HepG2 (cell line): ENCODE data around the gene GRHPR.

Experiments used
- EHMT2 ChIP-seq: fragments of 200-600 bp; sonication (generic); IDR thresholded peaks from 2 replicates; pipeline ENCODE4 v1.7.0; 2017; ENCODE audit warnings: antibody characterized with exemption, low read depth, low read length, borderline replicate concordance
- ERF ChIP-seq: IDR thresholded peaks from 2 replicates; pipeline ENCODE4 v1.6.1; 2018; ENCODE audit warnings: missing biosample characterization, missing genetic modification reagents
- EZH2 ChIP-seq: conservative IDR thresholded peaks from 2 replicates; pipeline ENCODE4 v1.6.1; 2012; ENCODE audit warnings: mild to moderate bottlenecking, low read depth, low read length, moderate library complexity
- FOXA1 ChIP-seq, 2 experiments: fragments of 450-650 bp in 1 of 2; sonication (generic) in 1 of 2; formaldehyde crosslinking in 1 of 2; IDR thresholded peaks; 2 replicates each; pipeline versions ENCODE4 v1.4.0 to v1.6.1; 2016 to 2020; ENCODE audit warnings: missing genetic modification reagents in 1 of 2
- GABPA ChIP-seq, 2 experiments: IDR thresholded peaks; 2 replicates each; pipeline ENCODE4 v1.6.1; 2011 to 2016; ENCODE audit warnings: low read depth in 2 of 2, low read length in 1 of 2, missing biosample characterization in 1 of 2, missing genetic modification characterization in 1 of 2
- HDAC6 ChIP-seq: fragments of 200-600 bp; sonication (generic); IDR thresholded peaks from 2 replicates; pipeline ENCODE4 v1.7.0; 2017; ENCODE audit warnings: mild to moderate bottlenecking, antibody characterized with exemption, low read length, low read depth
- TAF1 ChIP-seq: sonication (generic); formaldehyde crosslinking; IDR thresholded peaks from 2 replicates; pipeline ENCODE4 v1.4.0; 2020; ENCODE audit warnings: missing genetic modification reagents
- TBP ChIP-seq: sonication (generic); formaldehyde crosslinking; IDR thresholded peaks from 2 replicates; pipeline ENCODE4 v1.5.0; 2020; ENCODE audit warnings: missing genetic modification reagents
- ZNF224 ChIP-seq: sonication (generic); formaldehyde crosslinking; IDR thresholded peaks from 2 replicates; pipeline ENCODE4 v1.5.0; 2020; ENCODE audit warnings: mild to moderate bottlenecking, missing genetic modification reagents
- ZNF343 ChIP-seq: sonication (generic); formaldehyde crosslinking; IDR thresholded peaks from 2 replicates; pipeline ENCODE4 v1.4.0; 2020; ENCODE audit warnings: mild to moderate bottlenecking, missing genetic modification reagents
- ZNF431 ChIP-seq: sonication (generic); formaldehyde crosslinking; IDR thresholded peaks from 2 replicates; pipeline ENCODE4 v1.9.0; 2022; ENCODE audit warnings: missing genetic modification reagents, low read depth, mild to moderate bottlenecking, borderline replicate concordance
- TF ChIP-seq, protein P1 (sequence below): sonication (generic); IDR thresholded peaks from 2 replicates; pipeline ENCODE4 v1.6.1; 2016; ENCODE audit warnings: low read depth, borderline replicate concordance
- TF ChIP-seq, protein P2 (sequence below): IDR thresholded peaks from 2 replicates; pipeline ENCODE4 v1.6.1; 2018; ENCODE audit warnings: missing genetic modification reagents, mild to moderate bottlenecking, missing compliant biosample characterization
- TF ChIP-seq, protein P3 (sequence below): sonication (generic); formaldehyde crosslinking; IDR thresholded peaks from 2 replicates; pipeline ENCODE4 v1.5.0; 2020; ENCODE audit warnings: mild to moderate bottlenecking, missing genetic modification reagents, moderate library complexity

DNA sequence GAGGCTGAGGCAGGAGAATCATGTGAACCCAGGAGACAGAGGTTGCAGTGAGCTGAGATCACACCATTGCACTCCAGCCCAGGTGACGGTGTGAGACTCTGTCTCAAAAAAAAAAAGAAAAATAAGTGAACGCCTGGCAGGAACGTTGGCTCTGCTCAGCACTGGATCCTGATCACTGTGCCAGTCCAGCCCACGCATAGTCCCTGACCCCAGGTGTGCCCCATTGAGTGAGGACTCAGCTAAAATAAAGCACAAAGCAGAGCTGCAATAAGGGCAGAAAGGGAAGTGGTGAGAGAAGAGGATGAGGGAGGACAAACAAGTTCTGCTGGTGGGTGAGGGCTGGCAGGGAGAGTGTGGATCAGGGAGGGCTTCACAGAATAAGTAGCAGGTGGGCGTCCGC lies 4.3 kb downstream of the GRHPR start:
- TF ChIP-seq EZH2, result no peak
- no peak for TF ChIP-seq HDAC6
- TF ChIP-seq, protein P1, sequence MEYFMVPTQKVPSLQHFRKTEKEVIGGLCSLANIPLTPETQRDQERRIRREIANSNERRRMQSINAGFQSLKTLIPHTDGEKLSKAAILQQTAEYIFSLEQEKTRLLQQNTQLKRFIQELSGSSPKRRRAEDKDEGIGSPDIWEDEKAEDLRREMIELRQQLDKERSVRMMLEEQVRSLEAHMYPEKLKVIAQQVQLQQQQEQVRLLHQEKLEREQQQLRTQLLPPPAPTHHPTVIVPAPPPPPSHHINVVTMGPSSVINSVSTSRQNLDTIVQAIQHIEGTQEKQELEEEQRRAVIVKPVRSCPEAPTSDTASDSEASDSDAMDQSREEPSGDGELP, result no peak
- no peak for TF ChIP-seq TBP (CRISPR knock-in tag)
- TF ChIP-seq ZNF431 (CRISPR knock-in tag), result no peak
- no peak for TF ChIP-seq GABPA (IDR thresholded peaks at IDR 0.05; ENCODE audit: low read depth, low read length)
- TF ChIP-seq GABPA (CRISPR knock-in tag; IDR thresholded peaks at IDR 0.05; ENCODE audit: low read depth), result no peak
- no peak for TF ChIP-seq ERF (CRISPR knock-in tag)
- no peak for TF ChIP-seq EHMT2
- TF ChIP-seq FOXA1 (IDR thresholded peaks at IDR 0.05), result no peak
- TF ChIP-seq FOXA1 (CRISPR knock-in tag; IDR thresholded peaks at IDR 0.05), result no peak
- TF ChIP-seq, protein P2, sequence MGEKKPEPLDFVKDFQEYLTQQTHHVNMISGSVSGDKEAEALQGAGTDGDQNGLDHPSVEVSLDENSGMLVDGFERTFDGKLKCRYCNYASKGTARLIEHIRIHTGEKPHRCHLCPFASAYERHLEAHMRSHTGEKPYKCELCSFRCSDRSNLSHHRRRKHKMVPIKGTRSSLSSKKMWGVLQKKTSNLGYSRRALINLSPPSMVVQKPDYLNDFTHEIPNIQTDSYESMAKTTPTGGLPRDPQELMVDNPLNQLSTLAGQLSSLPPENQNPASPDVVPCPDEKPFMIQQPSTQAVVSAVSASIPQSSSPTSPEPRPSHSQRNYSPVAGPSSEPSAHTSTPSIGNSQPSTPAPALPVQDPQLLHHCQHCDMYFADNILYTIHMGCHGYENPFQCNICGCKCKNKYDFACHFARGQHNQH (CRISPR knock-in tag), result no peak
- no peak for TF ChIP-seq ZNF224 (CRISPR knock-in tag)
- TF ChIP-seq, protein P3, sequence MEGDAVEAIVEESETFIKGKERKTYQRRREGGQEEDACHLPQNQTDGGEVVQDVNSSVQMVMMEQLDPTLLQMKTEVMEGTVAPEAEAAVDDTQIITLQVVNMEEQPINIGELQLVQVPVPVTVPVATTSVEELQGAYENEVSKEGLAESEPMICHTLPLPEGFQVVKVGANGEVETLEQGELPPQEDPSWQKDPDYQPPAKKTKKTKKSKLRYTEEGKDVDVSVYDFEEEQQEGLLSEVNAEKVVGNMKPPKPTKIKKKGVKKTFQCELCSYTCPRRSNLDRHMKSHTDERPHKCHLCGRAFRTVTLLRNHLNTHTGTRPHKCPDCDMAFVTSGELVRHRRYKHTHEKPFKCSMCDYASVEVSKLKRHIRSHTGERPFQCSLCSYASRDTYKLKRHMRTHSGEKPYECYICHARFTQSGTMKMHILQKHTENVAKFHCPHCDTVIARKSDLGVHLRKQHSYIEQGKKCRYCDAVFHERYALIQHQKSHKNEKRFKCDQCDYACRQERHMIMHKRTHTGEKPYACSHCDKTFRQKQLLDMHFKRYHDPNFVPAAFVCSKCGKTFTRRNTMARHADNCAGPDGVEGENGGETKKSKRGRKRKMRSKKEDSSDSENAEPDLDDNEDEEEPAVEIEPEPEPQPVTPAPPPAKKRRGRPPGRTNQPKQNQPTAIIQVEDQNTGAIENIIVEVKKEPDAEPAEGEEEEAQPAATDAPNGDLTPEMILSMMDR (CRISPR knock-in tag), result no peak
- TF ChIP-seq TAF1 (CRISPR knock-in tag), result no peak
- TF ChIP-seq ZNF343 (CRISPR knock-in tag), result no peak
